Activated CD8-positive, alpha-beta memory T cell treated with anti-CD3 and anti-CD28 coated beads, Interleukin-2, amount 50 U/mL, for 4 hours (primary cell): Measurements from ENCODE around the gene ANKRD23.
A peak's percentile ranks its signal among the peaks of the same experiment; 100 is the strongest.

ENCODE experiments used
- DNase-seq: peaks from one replicate; pipeline ENCODE4 v3.0.0-alpha.2; 2020

Gene ANKRD23

GRCh38 chr2:96832754-96833507 lies 10.9 kb downstream of the ANKRD23 start:
- no peak for DNase-seq

GRCh38 chr2:96832408-96832753 lies 11.4 kb downstream of the ANKRD23 start:
- no peak for DNase-seq

GRCh38 chr2:96831679-96832078 lies 12.1 kb downstream of the ANKRD23 start:
- no peak for DNase-seq

- no peak for DNase-seq
These were observed 13.7 kb downstream of the ANKRD23 start for GRCh38 chr2:96830044-96830562.

GRCh38 chr2:96828874-96829273 lies 14.9 kb downstream of the ANKRD23 start:
- DNase-seq = no peak

GRCh38 chr2:96828436-96828835 lies 15.4 kb downstream of the ANKRD23 start:
- DNase-seq = no peak

GRCh38 chr2:96826546-96827278 lies 17.1 kb downstream of the ANKRD23 start:
- DNase-seq = no peak

GRCh38 chr2:96825057-96825456 lies 18.8 kb downstream of the ANKRD23 start:
- no peak for DNase-seq

- no peak for DNase-seq
These were observed 19.5 kb downstream of the ANKRD23 start for GRCh38 chr2:96824079-96824870.

- DNase-seq = no peak
These were observed 20.6 kb downstream of the ANKRD23 start for GRCh38 chr2:96823198-96823597.

- no peak for DNase-seq
These were observed 21.0 kb downstream of the ANKRD23 start for GRCh38 chr2:96822786-96823185.

GRCh38 chr2:96821113-96821675 lies 22.6 kb downstream of the ANKRD23 start:
- no peak for DNase-seq

GRCh38 chr2:96819876-96820511 lies 23.8 kb downstream of the ANKRD23 start:
- no peak for DNase-seq

- DNase-seq = no peak
These were observed 24.5 kb downstream of the ANKRD23 start for GRCh38 chr2:96819128-96819875.

GRCh38 chr2:96817882-96818281 lies 25.9 kb downstream of the ANKRD23 start:
- no peak for DNase-seq

- DNase-seq = peak; percentile 18
These were observed 26.8 kb downstream of the ANKRD23 start for GRCh38 chr2:96816836-96817702.

- DNase-seq = peak; percentile 97
These were observed 27.5 kb downstream of the ANKRD23 start, which contains the start of gene CNNM3 for GRCh38 chr2:96816127-96816835. CNNM3 (plus strand) TSS chr2:96816268; CDS start chr2:96816278, 10 bp downstream.

GRCh38 chr2:96815326-96816126 lies 28.3 kb downstream of the ANKRD23 start:
- peak; percentile 27 for DNase-seq

- DNase-seq = no peak
These were observed 30.2 kb downstream of the ANKRD23 start for GRCh38 chr2:96813656-96814055.
